Kidney (tissue), 14 donors: ENCODE measurements around the gene LPAR2. TPM values are rescaled to one million over a fixed set of nuclear protein-coding genes. Genes with fewer than 3 reads are reported as not detected.

Experiments
- DNase-seq, 5 donors: peaks; one replicate each; pipeline ENCODE4 v3.0.0-alpha.2; 2013 to 2020
- FAIRE-seq: peaks from 2 replicates; lab custom pipeline; 2012; peaks lifted over from hg19 to GRCh38; lab: Jason Lieb, UNC
- H3K27ac ChIP-seq, 2 donors: one replicate each; pipeline ENCODE4 v1.7.0; 2013; ENCODE audit warnings: low read depth in 2 of 2, low read length in 2 of 2, inconsistent platforms in 1 of 2
- H3K27me3 ChIP-seq: one replicate; pipeline ENCODE4 v1.7.1; 2013; ENCODE audit warnings: low read length, inconsistent platforms; ENCODE audit not compliant: control insufficient read depth, insufficient read depth
- H3K36me3 ChIP-seq, 3 donors: one replicate each; pipeline versions ENCODE4 v1.7.0 to v1.7.1; 2013; ENCODE audit warnings: low read length in 3 of 3, control low read depth in 1 of 3, inconsistent platforms in 1 of 3; ENCODE audit not compliant: insufficient read depth in 3 of 3, control insufficient read depth in 2 of 3
- H3K4me1 ChIP-seq, 3 donors: one replicate each; pipeline versions ENCODE4 v1.7.0 to v1.7.1; 2013; ENCODE audit warnings: low read length in 3 of 3, inconsistent platforms in 1 of 3, low read depth in 1 of 3; ENCODE audit not compliant: control insufficient read depth in 2 of 3, insufficient read depth in 2 of 3
- H3K4me3 ChIP-seq, 3 donors: one replicate each; pipeline versions ENCODE4 v1.7.0 to v1.8.1; 2013; ENCODE audit warnings: low read length in 3 of 3, control low read depth in 1 of 3, inconsistent platforms in 1 of 3
- H3K9ac ChIP-seq, 3 donors: one replicate each; pipeline versions ENCODE4 v1.7.0 to v1.7.1; 2013; ENCODE audit warnings: low read length in 3 of 3, control low read depth in 1 of 3, inconsistent platforms in 1 of 3
- H3K9me3 ChIP-seq, 3 donors: one replicate each; pipeline versions ENCODE4 v1.7.0 to v1.7.1; 2013; ENCODE audit warnings: low read length in 3 of 3, control low read depth in 1 of 3, inconsistent platforms in 1 of 3; ENCODE audit not compliant: control insufficient read depth in 2 of 3, insufficient read depth in 1 of 3
- intact Hi-C: fragments of 100-400 bp; cut with DNase I; formaldehyde crosslinking; loops from one replicate; pipeline ENCODE4 v1.11.1; 2022
- polyA plus RNA-seq: library from polyadenylated mRNA; stranded (reverse); fragments of 350-450 nt; fragmentation: Illumina TruSeq; extraction: RNeasy Lipid Tissue Mini Kit (QIAGEN cat#74804); gene quantifications from one replicate; pipeline ENCODE4 v1.2.3, GENCODE V29; 2014; ENCODE audit warnings: low read depth, low replicate concordance; ENCODE audit not compliant: insufficient read depth
- total RNA-seq: library from RNA; stranded (reverse); fragmentation: NEBNext Ultra II Directional; extraction: Animal tissue kit (Norgen Biotek cat#: 25700); gene quantifications from one replicate; pipeline ENCODE4 v1.2.1, GENCODE V29; 2021
- TF ChIP-seq, protein P1 (sequence below): IDR thresholded peaks from 3 replicates; pipeline ENCODE4 v1.5.1; 2012; ENCODE audit warnings: mild to moderate bottlenecking, moderate library complexity, borderline replicate concordance; ENCODE audit not compliant: insufficient read depth; ENCODE audit errors: extremely low read depth
- donor health status: control.
- donor health status: control.
- donor health status: control.
- donor health status: control.
- donor health status: control.
- donor health status: DM: yes; HTN: yes; CAD: no.
- donor health status: Normal renal cell carcinoma (clear cell type).

Gene LPAR2
- total and polyA plus RNA-seq, 2 donors from 2014 or later = 5.6 to 10.4 TPM

- no peak overlapping the region for H3K4me3 ChIP-seq
- no peaks in the 10 kb centered on the region for H3K27me3 ChIP-seq
- no peak overlapping the region for H3K9ac ChIP-seq
- intact Hi-C loops = no loop called here
- H3K9me3 ChIP-seq = no peaks in the 10 kb centered on the region
- TF ChIP-seq, protein P1, sequence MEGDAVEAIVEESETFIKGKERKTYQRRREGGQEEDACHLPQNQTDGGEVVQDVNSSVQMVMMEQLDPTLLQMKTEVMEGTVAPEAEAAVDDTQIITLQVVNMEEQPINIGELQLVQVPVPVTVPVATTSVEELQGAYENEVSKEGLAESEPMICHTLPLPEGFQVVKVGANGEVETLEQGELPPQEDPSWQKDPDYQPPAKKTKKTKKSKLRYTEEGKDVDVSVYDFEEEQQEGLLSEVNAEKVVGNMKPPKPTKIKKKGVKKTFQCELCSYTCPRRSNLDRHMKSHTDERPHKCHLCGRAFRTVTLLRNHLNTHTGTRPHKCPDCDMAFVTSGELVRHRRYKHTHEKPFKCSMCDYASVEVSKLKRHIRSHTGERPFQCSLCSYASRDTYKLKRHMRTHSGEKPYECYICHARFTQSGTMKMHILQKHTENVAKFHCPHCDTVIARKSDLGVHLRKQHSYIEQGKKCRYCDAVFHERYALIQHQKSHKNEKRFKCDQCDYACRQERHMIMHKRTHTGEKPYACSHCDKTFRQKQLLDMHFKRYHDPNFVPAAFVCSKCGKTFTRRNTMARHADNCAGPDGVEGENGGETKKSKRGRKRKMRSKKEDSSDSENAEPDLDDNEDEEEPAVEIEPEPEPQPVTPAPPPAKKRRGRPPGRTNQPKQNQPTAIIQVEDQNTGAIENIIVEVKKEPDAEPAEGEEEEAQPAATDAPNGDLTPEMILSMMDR = no peak
- peaks cover 0 to 55% (median 28%) of the 10 kb centered on the region in 3 donors for H3K36me3 ChIP-seq
- no peak overlapping the region for H3K27ac ChIP-seq
- DNase-seq (no peak), FAIRE-seq (no peak)
- H3K4me1 ChIP-seq = no peaks in the 10 kb centered on the region
These were observed 21.6 kb upstream of the LPAR2 start for GRCh38 chr19:19649580-19649995.

GRCh38 chr19:19649155-19649554, 21.1 kb upstream of the LPAR2 start:
- no peak for FAIRE-seq
- intact Hi-C loops = no loop called here

GRCh38 chr19:19647037-19647835, 19.2 kb upstream of the LPAR2 start:
- no peaks in the 10 kb centered on the region for H3K27me3 ChIP-seq
- intact Hi-C loops = no loop called here
- no peak for DNase-seq
- H3K36me3 ChIP-seq = peaks cover 0 to 37% (median 18%) of the 10 kb centered on the region in 3 donors
- peaks cover 0 to 5% (median 0%) of the 10 kb centered on the region in 3 donors for H3K4me1 ChIP-seq
- no peaks in the 10 kb centered on the region for H3K9me3 ChIP-seq
- no peak overlapping the region for H3K4me3 ChIP-seq
- no peak overlapping the region for H3K27ac ChIP-seq
- H3K9ac ChIP-seq = no peak overlapping the region
- TF ChIP-seq, protein P1 = no peak
- no peak for FAIRE-seq

More at GRCh38 chr19:19649155-19649554, 21.1 kb upstream of the LPAR2 start:
- Histone ChIP-seq H3K27me3 (no peaks in the 10 kb centered on the region), H3K4me3 (no peak overlapping the region), H3K36me3 (peaks cover 0 to 51% (median 24%) of the 10 kb centered on the region in 3 donors), H3K27ac (no peak overlapping the region), H3K4me1 (no peaks in the 10 kb centered on the region), H3K9me3 (no peaks in the 10 kb centered on the region), H3K9ac (no peak overlapping the region)
- TF ChIP-seq, protein P1 = no peak
- no peak for DNase-seq
